Activated CD4-positive, alpha-beta T cell treated with anti-CD3 and anti-CD28 coated beads, Interleukin-2, amount 10 ng/mL, durations not matched to agents 7 days and 5 days (primary cell): ENCODE measurements around the gene PGAP2. TPM values are rescaled to one million over a fixed set of nuclear protein-coding genes. Genes with fewer than 3 reads are reported as not detected.

Experiments used
- CTCF ChIA-PET: fragments of 350-600 bp; sonication (Branson Sonifier 250); formaldehyde crosslinking; loops from one replicate; lab custom pipeline; 2021; ENCODE audit warnings: antibody characterized with exemption; lab: Charles Lee
- POLR2A ChIA-PET: fragments of 350-600 bp; sonication (Branson Sonifier 250); formaldehyde crosslinking; loops from one replicate; lab custom pipeline; 2021; ENCODE audit warnings: antibody characterized with exemption; lab: Charles Lee
- DNase-seq: peaks from one replicate; pipeline ENCODE4 v3.0.0-alpha.2; 2020
- H3K27ac Mint-ChIP-seq: one replicate; pipeline ENCODE4 v1.8.0; 2021; ENCODE audit warnings: mild to moderate bottlenecking, moderate library complexity, mixed read lengths
- H3K27me3 Mint-ChIP-seq: one replicate; pipeline ENCODE4 v1.8.0; 2021; ENCODE audit warnings: mixed read lengths
- H3K36me3 Mint-ChIP-seq: one replicate; pipeline ENCODE4 v1.8.0; 2021; ENCODE audit warnings: low read depth, mixed read lengths
- H3K4me1 Mint-ChIP-seq: one replicate; pipeline ENCODE4 v1.8.0; 2021; ENCODE audit warnings: mixed read lengths
- H3K4me3 Mint-ChIP-seq: one replicate; pipeline ENCODE4 v1.8.0; 2021; ENCODE audit warnings: mild to moderate bottlenecking, moderate library complexity, mixed read lengths
- H3K9me3 Mint-ChIP-seq: one replicate; pipeline ENCODE4 v1.8.0; 2021; ENCODE audit warnings: mixed read lengths
- total RNA-seq, 2 experiments: library from RNA; stranded (reverse); gene quantifications; one replicate each; pipeline ENCODE4 v1.2.3, GENCODE V29; 2021

PGAP2 gene
- total RNA-seq, 2 experiments from 2014 or later = 30.0 to 30.9 TPM

DNA sequence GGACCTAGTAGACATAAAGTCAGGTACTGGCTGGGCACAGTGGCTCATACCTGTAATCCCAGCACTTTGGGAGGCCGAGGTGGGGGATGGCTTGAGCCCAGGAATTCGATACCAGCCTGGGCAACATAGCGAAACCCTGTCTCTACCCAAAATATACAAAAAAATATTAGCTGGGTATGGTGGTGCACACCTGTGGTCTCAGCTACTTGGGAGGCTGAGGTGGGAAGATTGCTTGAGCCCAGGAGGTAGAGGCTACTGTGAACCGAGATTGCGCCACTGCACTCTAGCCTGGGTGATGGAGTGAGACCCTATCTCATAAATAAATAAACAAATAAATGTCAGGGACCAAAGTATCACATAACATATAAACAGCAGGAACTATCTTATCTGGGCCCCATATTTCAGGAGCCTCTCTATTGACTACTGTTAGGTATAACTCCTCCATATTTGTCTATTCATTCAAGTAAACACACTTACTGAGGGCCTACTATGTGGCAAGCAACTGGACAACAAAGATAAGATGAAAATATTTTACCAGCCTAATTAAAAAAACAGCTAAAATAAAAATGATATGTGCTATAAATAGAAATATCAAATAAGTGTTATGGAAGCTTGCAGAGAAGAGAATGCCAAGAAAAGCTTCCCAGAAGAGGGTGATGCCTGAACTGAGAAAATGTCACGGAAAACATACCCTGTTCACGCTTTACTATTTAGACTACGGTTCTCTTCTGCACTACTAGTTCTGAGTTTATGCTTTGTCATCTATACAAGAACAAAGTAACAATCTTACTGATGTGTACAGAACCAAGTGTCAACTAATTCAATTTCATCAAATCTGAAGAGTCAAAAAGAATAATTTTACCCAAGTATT lies 13.0 kb upstream of the PGAP2 start:
- ChIA-PET CTCF (interaction anchor here (1.4 to 4.8 kb wide), 4 partner anchors 7 to 108 kb away, joined by 3 to 37 read pairs (median 5); partner anchors contain the start of gene PGAP2), POLR2A (no interaction called here)
- Mint-ChIP-seq H3K27ac (peak overlapping the region; percentile 95), H3K27me3 (no peaks in the 10 kb centered on the region), H3K4me3 (peak overlapping the region; percentile 86), H3K4me1 (peaks cover 49% of the 10 kb centered on the region), H3K36me3 (peaks cover 25% of the 10 kb centered on the region), H3K9me3 (no peaks in the 10 kb centered on the region)
- DNase-seq = no peak

GRCh38 chr11:3796002-3796311 lies 12.4 kb upstream of the PGAP2 start:
- Mint-ChIP-seq H3K4me1 (peaks cover 47% of the 10 kb centered on the region), H3K9me3 (no peaks in the 10 kb centered on the region), H3K27me3 (no peaks in the 10 kb centered on the region), H3K27ac (peak overlapping the region; percentile 95), H3K4me3 (peak overlapping the region; percentile 86), H3K36me3 (peaks cover 21% of the 10 kb centered on the region)
- ChIA-PET CTCF (interaction anchor here (0.6 to 4.8 kb wide), 5 partner anchors 8 to 109 kb away, joined by 3 to 37 read pairs (median 4); partner anchors contain the start of gene PGAP2), POLR2A (no interaction called here)
- no peak for DNase-seq

DNA sequence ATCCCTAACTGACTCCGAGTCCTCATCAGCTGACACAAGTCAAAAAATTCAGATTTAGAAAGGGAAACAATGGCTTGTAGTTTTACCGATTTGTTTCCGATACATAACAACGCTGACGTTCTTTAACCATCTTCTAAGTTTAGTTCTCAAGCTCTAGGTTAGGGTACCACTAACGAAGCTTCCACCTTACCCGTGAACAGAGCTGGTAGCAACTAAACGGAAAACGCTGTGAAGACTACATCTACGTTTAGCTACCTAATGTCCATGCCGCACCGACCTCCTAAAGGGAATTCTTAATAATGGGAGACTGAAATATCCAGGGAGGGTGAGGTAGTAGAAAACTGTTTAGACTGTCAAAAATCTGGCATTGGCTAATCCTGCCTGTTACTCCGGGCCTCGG lies 12.0 kb upstream of the PGAP2 start:
- Mint-ChIP-seq H3K27ac (peak overlapping the region; percentile 95), H3K4me3 (peak overlapping the region; percentile 86), H3K9me3 (no peaks in the 10 kb centered on the region), H3K27me3 (no peaks in the 10 kb centered on the region), H3K36me3 (peaks cover 21% of the 10 kb centered on the region), H3K4me1 (peaks cover 47% of the 10 kb centered on the region)
- ChIA-PET CTCF (interaction anchor here (0.6 to 4.8 kb wide), 6 partner anchors 8 to 109 kb away, joined by 3 to 37 read pairs (median 4); partner anchors contain the start of gene PGAP2), POLR2A (no interaction called here)
- no peak for DNase-seq

- DNase-seq = no peak
- peaks cover 47% of the 10 kb centered on the region for H3K4me1 Mint-ChIP-seq
- H3K4me3 Mint-ChIP-seq = peak overlapping the region; percentile 86
- no peaks in the 10 kb centered on the region for H3K9me3 Mint-ChIP-seq
- peaks cover 21% of the 10 kb centered on the region for H3K36me3 Mint-ChIP-seq
- H3K27me3 Mint-ChIP-seq = no peaks in the 10 kb centered on the region
- peak overlapping the region; percentile 95 for H3K27ac Mint-ChIP-seq
- POLR2A ChIA-PET = no interaction called here
- CTCF ChIA-PET = interaction anchor here (0.6 to 4.8 kb wide), 7 partner anchors 9 to 110 kb away, joined by 3 to 37 read pairs (median 4); partner anchors contain the start of genes PGAP2 and STIM1
Measured at GRCh38 chr11:3796801-3797328, 11.5 kb upstream of the PGAP2 start.

DNA sequence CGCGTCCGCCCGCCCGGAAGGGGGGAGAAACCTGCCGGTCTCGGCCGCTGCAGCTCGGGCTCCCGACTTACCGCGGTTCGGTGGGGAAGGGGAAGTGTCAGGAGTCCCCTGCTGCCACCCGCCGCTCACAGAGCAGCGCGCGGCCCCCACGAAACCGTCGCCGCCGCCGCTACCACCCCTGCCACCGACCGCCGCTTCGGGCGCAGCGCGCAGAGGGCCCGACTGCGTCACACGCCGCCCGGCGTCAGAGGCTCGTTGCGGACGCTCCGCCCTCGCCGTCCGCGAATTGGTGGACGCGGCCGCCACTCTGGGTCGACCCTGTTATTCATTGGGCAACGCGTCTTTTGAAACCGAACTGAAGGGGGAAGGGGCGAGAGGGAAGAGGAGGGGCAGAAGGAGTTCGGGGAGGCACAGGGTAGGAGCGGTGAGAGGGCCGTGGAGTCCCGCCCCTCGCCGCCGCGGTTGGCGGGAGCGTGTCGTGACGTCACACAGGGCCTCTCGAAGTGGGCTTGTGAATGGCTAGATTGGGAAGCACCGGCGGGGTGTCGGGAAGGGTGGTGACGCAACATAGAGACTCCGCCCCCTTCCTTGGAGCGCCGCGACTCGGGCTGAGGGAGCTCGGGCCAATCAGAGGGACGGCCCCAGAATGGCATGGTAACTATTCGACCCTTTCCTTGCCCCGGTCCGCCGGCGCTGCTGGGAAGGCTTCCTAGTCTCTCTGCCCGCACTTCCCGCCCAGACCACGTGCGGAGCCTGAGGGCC lies 10.8 kb upstream of the PGAP2 start, which contains the start of gene NUP98:
Gene NUP98, minus strand, starts transcription at position 226 of the 762 bp plus-strand sequence. CDS start 15,437 bp downstream, outside the sequence.
- POLR2A ChIA-PET = no interaction called here
- Mint-ChIP-seq H3K27me3 (no peaks in the 10 kb centered on the region), H3K27ac (peak within 1 kb of the TSS; percentile 95), H3K4me3 (peak within 1 kb of the TSS; percentile 86), H3K4me1 (peaks cover 48% of the 10 kb centered on the region), H3K9me3 (no peaks in the 10 kb centered on the region), H3K36me3 (peaks cover 17% of the 10 kb centered on the region)
- DNase-seq = peak; percentile 100
- CTCF ChIA-PET = interaction anchor here (0.6 to 4.8 kb wide), 6 partner anchors 9 to 277 kb away, joined by 3 to 37 read pairs (median 4); partner anchors contain the start of genes PGAP2 and STIM1

DNA sequence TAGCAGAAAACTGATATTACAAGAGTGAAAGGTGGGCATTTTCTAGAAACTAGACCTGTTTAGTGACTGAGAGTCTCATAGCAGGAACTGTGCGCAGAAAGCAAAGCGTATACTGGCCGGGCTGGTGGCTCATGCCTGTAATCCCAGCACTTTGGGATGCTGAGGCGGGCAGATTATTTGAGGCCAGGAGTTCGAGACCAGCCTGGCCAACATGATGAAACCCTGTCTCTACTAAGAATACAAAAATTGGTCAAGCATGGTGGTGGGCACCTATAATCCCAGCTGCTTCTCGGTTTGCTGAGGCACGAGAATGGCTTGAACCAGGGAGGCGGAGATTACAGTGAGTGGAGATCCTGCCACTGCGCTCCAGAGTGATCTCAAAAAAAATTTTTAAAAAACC lies 9.2 kb upstream of the PGAP2 start:
- peaks cover 8% of the 10 kb centered on the region for H3K36me3 Mint-ChIP-seq
- POLR2A ChIA-PET = no interaction called here
- H3K4me1 Mint-ChIP-seq = peaks cover 43% of the 10 kb centered on the region
- H3K9me3 Mint-ChIP-seq = no peaks in the 10 kb centered on the region
- H3K27me3 Mint-ChIP-seq = no peaks in the 10 kb centered on the region
- H3K27ac Mint-ChIP-seq = peak overlapping the region; percentile 95
- peak overlapping the region; percentile 86 for H3K4me3 Mint-ChIP-seq
- DNase-seq = no peak
- CTCF ChIA-PET = interaction anchor here (1.6 to 4.8 kb wide), 3 partner anchors 9 to 275 kb away, joined by 3 to 37 read pairs (median 5); partner anchors contain the start of genes PGAP2 and RHOG

- peaks cover 38% of the 10 kb centered on the region for H3K4me1 Mint-ChIP-seq
- H3K27me3 Mint-ChIP-seq = no peaks in the 10 kb centered on the region
- H3K9me3 Mint-ChIP-seq = no peaks in the 10 kb centered on the region
- CTCF ChIA-PET = interaction anchor here (1.6 to 4.8 kb wide), 2 partner anchors 8 to 41 kb away, joined by 5 to 37 read pairs; partner anchors contain the start of genes PGAP2 and RHOG
- DNase-seq = no peak
- H3K36me3 Mint-ChIP-seq = peaks cover 7% of the 10 kb centered on the region
- no peak overlapping the region for H3K4me3 Mint-ChIP-seq
- H3K27ac Mint-ChIP-seq = no peak overlapping the region
- POLR2A ChIA-PET = no interaction called here
Measured at GRCh38 chr11:3799873-3800272, 8.5 kb upstream of the PGAP2 start.

DNA sequence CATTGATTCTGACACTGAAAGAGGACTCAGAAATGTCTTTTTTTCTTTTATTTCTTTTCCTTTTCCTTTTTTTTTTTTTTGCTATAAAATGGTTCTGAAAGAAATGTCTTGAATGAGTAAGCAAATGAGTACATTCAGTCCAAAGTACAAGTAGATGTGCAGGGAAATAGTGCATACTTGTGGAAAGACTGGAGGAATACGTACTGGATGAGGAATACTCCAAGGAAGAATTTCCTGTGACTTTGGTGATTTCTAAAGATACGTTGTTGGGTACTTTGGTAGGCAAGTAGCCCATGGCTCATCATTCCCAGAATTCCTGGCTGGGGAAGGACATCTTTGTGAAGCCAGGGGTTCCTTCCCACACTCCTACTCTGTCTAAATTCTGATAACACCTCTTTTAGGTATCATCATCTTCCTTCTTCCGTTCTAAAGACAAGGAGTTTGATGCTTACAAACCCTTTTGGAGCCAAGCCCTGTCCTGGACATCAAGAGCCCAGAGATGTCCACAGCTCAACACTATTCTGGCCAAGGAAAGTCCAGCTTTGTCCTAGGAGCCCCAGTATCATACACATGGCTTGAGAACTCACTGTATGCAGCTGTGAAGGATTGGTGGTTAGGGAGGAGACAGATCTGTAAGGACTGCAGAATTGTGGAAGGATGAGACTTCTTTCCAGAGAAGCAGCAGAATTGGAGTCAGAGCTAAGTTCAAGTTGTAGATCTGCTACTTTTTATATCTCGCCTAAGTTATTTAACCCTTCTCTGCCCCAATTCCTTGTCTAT lies 6.2 kb upstream of the PGAP2 start:
- Mint-ChIP-seq H3K9me3 (no peaks in the 10 kb centered on the region), H3K4me1 (peaks cover 22% of the 10 kb centered on the region), H3K27me3 (no peaks in the 10 kb centered on the region), H3K4me3 (no peak overlapping the region), H3K27ac (peak overlapping the region; percentile 4), H3K36me3 (no peaks in the 10 kb centered on the region)
- DNase-seq = no peak
- POLR2A ChIA-PET = no interaction called here
- CTCF ChIA-PET = no interaction called here

GRCh38 chr11:3803726-3804495 lies 4.4 kb upstream of the PGAP2 start:
- DNase-seq = no peak
- ChIA-PET POLR2A (no interaction called here), CTCF (no interaction called here)
- peaks cover 27% of the 10 kb centered on the region for H3K4me1 Mint-ChIP-seq
- no peaks in the 10 kb centered on the region for H3K9me3 Mint-ChIP-seq
- no peaks in the 10 kb centered on the region for H3K36me3 Mint-ChIP-seq
- no peak overlapping the region for H3K27ac Mint-ChIP-seq
- no peaks in the 10 kb centered on the region for H3K27me3 Mint-ChIP-seq
- H3K4me3 Mint-ChIP-seq = no peak overlapping the region

DNA sequence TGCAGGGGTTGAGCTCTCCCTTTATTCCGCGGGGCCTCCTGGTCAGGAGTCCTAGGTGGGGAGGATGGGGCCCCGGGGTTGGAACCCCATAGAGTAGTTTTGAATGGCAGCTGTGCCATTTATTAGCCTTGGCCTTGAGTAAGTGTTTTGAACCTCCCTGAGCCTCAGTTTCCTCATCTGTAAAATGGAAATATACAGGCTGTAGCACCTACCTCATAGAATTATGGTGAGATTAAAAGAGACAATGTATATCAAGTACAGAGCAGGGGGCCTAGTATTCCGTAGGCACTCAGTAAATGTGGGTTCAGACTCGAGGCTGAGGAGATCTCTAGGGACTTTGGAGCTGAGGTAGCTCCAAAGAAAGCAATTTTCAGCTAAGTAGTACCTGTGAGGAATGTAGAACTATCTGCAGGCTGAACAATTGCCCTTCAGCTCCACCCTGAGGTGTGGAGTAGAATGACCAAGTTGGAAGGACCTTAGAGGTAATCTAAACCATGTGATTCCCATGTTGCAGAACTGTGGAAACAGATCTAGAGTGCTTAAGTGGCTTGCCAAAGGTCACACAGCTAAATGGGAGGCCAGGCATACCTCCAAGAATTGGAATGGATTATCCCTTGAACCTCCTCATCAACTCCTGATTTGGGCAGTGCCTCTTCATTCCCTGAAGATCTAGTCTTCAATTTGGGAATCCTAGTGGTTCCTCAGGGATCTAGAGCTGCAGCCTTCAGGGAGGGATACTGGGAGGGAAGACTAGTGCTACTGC lies 682 bp downstream of the PGAP2 start:
- H3K4me1 Mint-ChIP-seq = peaks cover 26% of the 10 kb centered on the region
- DNase-seq = peak; percentile 71
- no peaks in the 10 kb centered on the region for H3K9me3 Mint-ChIP-seq
- H3K27ac Mint-ChIP-seq = peak overlapping the region; percentile 75
- POLR2A ChIA-PET = interaction anchor here (0.7 kb wide), 1 partner anchor 41 kb away, joined by 3 read pairs; no protein-coding TSS in a partner anchor
- CTCF ChIA-PET = interaction anchor here (0.5 to 5.3 kb wide), 24 partner anchors 10 to 283 kb away, joined by 3 to 38 read pairs (median 6); partner anchors contain the start of genes NUP98 and RHOG
- H3K27me3 Mint-ChIP-seq = no peaks in the 10 kb centered on the region
- no peaks in the 10 kb centered on the region for H3K36me3 Mint-ChIP-seq
- peak overlapping the region; percentile 86 for H3K4me3 Mint-ChIP-seq

DNA sequence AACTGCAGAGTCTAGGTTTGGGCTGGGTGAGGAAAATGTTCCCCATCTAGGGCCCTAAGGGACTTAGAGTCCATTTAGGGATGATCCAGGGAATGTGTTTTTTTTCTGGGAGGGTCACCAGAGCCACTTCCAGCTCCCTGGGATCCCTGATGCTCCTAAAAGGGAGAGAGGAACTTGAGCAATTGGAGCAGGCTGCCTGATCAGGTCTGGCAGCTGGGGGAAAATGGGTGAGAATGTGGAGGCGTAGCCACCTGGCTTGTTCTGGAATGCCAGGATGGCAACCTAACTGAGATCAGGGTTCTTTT lies 1.2 kb downstream of the PGAP2 start:
- H3K27ac Mint-ChIP-seq = no peak overlapping the region
- H3K36me3 Mint-ChIP-seq = no peaks in the 10 kb centered on the region
- H3K27me3 Mint-ChIP-seq = no peaks in the 10 kb centered on the region
- CTCF ChIA-PET = interaction anchor here (0.5 to 5.3 kb wide), 13 partner anchors 9 to 272 kb away, joined by 3 to 38 read pairs (median 7); partner anchors contain the start of gene NUP98
- H3K4me1 Mint-ChIP-seq = peaks cover 25% of the 10 kb centered on the region
- H3K4me3 Mint-ChIP-seq = no peak overlapping the region
- POLR2A ChIA-PET = interaction anchor here (0.7 kb wide), 1 partner anchor 40 kb away, joined by 3 read pairs; no protein-coding TSS in a partner anchor
- H3K9me3 Mint-ChIP-seq = no peaks in the 10 kb centered on the region
- DNase-seq = no peak
